HepG2 (cell line): ENCODE data around the gene NIPAL4. TPM values are rescaled to one million over a fixed set of nuclear protein-coding genes. Genes with fewer than 3 reads are reported as not detected.

Experiments
- ATAC-seq: fragments of 200-7000 bp; cut with Tn5 transposase; 3 replicates; pipeline ENCODE4 v1.9.1; 2020; ENCODE audit warnings: mild to moderate bottlenecking, moderate library complexity
- BruUV-seq: library from RNA; stranded (reverse); fragments of 400-500 nt; replicated peaks from 2 replicates; lab custom pipeline; 2021; lab: Mats Ljungman, UMichigan
- CTCF ChIA-PET: fragments of 300-600 bp; formaldehyde crosslinking; extraction: SDS; loops from one replicate; lab custom pipeline; 2021; ENCODE audit warnings: low total read pairs, inconsistent platforms, low intra/inter-chr PET ratio; lab: Yijun Ruan, JAX
- POLR2A ChIA-PET: fragments of 350-600 bp; sonication (Branson Sonifier 250); formaldehyde crosslinking; loops from one replicate; lab custom pipeline; 2020; ENCODE audit warnings: antibody characterized with exemption, inconsistent platforms; lab: Yijun Ruan, JAX
- DNase-seq: peaks from one replicate; pipeline ENCODE4 v3.0.0-alpha.2; 2015; ENCODE audit warnings: low spot score
- FAIRE-seq: peaks from 3 replicates; lab custom pipeline; 2011; peaks lifted over from hg19 to GRCh38; lab: Jason Lieb, UNC
- H2AFZ ChIP-seq: one replicate; pipeline ENCODE4 v1.6.1; 2011; ENCODE audit warnings: low read length, inconsistent platforms
- H3K27ac ChIP-seq: fragments of 300-600 bp; 3 replicates; pipeline ENCODE4 v1.8.0; 2011; ENCODE audit warnings: mixed run types, mild to moderate bottlenecking, mixed read lengths, low read length, inconsistent platforms; ENCODE audit not compliant: insufficient read depth; ENCODE audit errors: extremely low read length
- H3K27me3 ChIP-seq, 2 experiments: fragments of 200-600 bp in 1 of 2; 2 replicates in 1 of 2; 3 replicates in 1 of 2; pipeline versions ENCODE4 v1.6.0 to v1.8.0; 2011; ENCODE audit warnings: low read length in 2 of 2, mild to moderate bottlenecking in 2 of 2, moderate library complexity in 2 of 2, inconsistent platforms in 1 of 2; ENCODE audit not compliant: insufficient read depth in 2 of 2, control insufficient read depth in 1 of 2
- H3K36me3 ChIP-seq, 2 experiments: fragments of 200-600 bp in 1 of 2; replicated peaks in 1 of 2; 2 replicates in 1 of 2; 3 replicates in 1 of 2; pipeline versions ENCODE4 v1.5.1 to v1.8.0; 2011; ENCODE audit warnings: low read length in 2 of 2, inconsistent platforms in 1 of 2; ENCODE audit not compliant: insufficient read depth in 2 of 2, control insufficient read depth in 1 of 2
- H3K4me1 ChIP-seq: 2 replicates; pipeline ENCODE4 v1.5.1; 2012; ENCODE audit warnings: low read length, inconsistent platforms; ENCODE audit not compliant: insufficient read depth
- H3K4me2 ChIP-seq: 2 replicates; pipeline ENCODE4 v1.6.0; 2011; ENCODE audit warnings: low read depth, low read length, inconsistent platforms
- H3K4me3 ChIP-seq, 3 experiments: fragments of 200-600 bp in 1 of 3; sonication (generic), shearing (Covaris generic) in 1 of 3; replicated peaks in 1 of 3; 2 replicates each; pipeline ENCODE4 v1.5.1; 2011 to 2016; ENCODE audit warnings: low read length in 3 of 3, inconsistent platforms in 2 of 3, low read depth in 2 of 3, mild to moderate bottlenecking in 2 of 3, control low read depth in 1 of 3, mixed read lengths in 1 of 3; ENCODE audit not compliant: insufficient read depth in 1 of 3
- H3K79me2 ChIP-seq: one replicate; pipeline ENCODE4 v1.6.1; 2011; ENCODE audit warnings: low read length, inconsistent platforms; ENCODE audit not compliant: insufficient read depth
- H3K9ac ChIP-seq: 2 replicates; pipeline ENCODE4 v1.6.0; 2011; ENCODE audit warnings: mild to moderate bottlenecking, low read depth, low read length, inconsistent platforms; ENCODE audit not compliant: insufficient read depth
- H3K9me3 ChIP-seq: 2 replicates; pipeline ENCODE4 v1.5.1; 2012; ENCODE audit warnings: mild to moderate bottlenecking, low read length
- H4K20me1 ChIP-seq: 2 replicates; pipeline ENCODE4 v1.6.0; 2011; ENCODE audit warnings: inconsistent platforms, mild to moderate bottlenecking, low read length, moderate library complexity; ENCODE audit not compliant: insufficient read depth
- KMT2B ChIP-seq: IDR thresholded peaks from 2 replicates; pipeline ENCODE4 v1.6.1; 2016; ENCODE audit warnings: missing genetic modification reagents, missing compliant biosample characterization
- MAFF ChIP-seq: IDR thresholded peaks from 2 replicates; pipeline ENCODE4 v1.6.1; 2011; ENCODE audit warnings: low read depth, low read length, improper control_type of control experiment
- RARG ChIP-seq: sonication (generic); formaldehyde crosslinking; IDR thresholded peaks from 2 replicates; pipeline ENCODE4 v1.4.0; 2020; ENCODE audit warnings: low read depth, mild to moderate bottlenecking, missing genetic modification reagents
- TIGD3 ChIP-seq: sonication (generic); formaldehyde crosslinking; IDR thresholded peaks from 2 replicates; pipeline ENCODE4 v1.5.1; 2020; ENCODE audit warnings: mild to moderate bottlenecking, missing genetic modification reagents, borderline replicate concordance
- ZFYVE20 ChIP-seq: sonication (generic); formaldehyde crosslinking; IDR thresholded peaks from 2 replicates; pipeline ENCODE4 v1.8.0; 2023; ENCODE audit warnings: low read depth, mild to moderate bottlenecking, moderate library complexity, missing genetic modification reagents, borderline replicate concordance
- ZNF44 ChIP-seq: sonication (generic); formaldehyde crosslinking; IDR thresholded peaks from 2 replicates; pipeline ENCODE4 v1.5.1; 2020; ENCODE audit warnings: mild to moderate bottlenecking, missing genetic modification reagents
- ZNF562 ChIP-seq: sonication (generic); formaldehyde crosslinking; IDR thresholded peaks from 2 replicates; pipeline ENCODE4 v1.8.0; 2022; ENCODE audit warnings: missing genetic modification reagents, borderline replicate concordance
- ZNF563 ChIP-seq: sonication (generic); formaldehyde crosslinking; IDR thresholded peaks from 2 replicates; pipeline ENCODE4 v1.8.0; 2022; ENCODE audit warnings: mild to moderate bottlenecking, moderate library complexity, missing genetic modification reagents
- ZNF577 ChIP-seq: sonication (generic); formaldehyde crosslinking; IDR thresholded peaks from 2 replicates; pipeline ENCODE4 v1.4.0; 2020; ENCODE audit warnings: mild to moderate bottlenecking, low read depth, missing genetic modification reagents, borderline replicate concordance
- ZNF713 ChIP-seq: sonication (generic); formaldehyde crosslinking; IDR thresholded peaks from 2 replicates; pipeline ENCODE4 v1.4.0; 2020; ENCODE audit warnings: mild to moderate bottlenecking, missing genetic modification reagents
- WGBS: methylation state at CpG from one replicate; pipeline ENCODE4 v1.1.6; 2017; ENCODE audit warnings: low lambda C conversion rate; 5-methylcytosine and 5-hydroxymethylcytosine counted together
- in situ Hi-C: cut with HindIII; loops from 2 replicates; pipeline ENCODE4 v1.10.0; 2017; ENCODE audit warnings: low pct_unique_long_range_greater_than_20kb; ENCODE audit not compliant: extremely low pct_ligation_motif_present
- intact Hi-C: fragments of 100-400 bp; cut with micrococcal nuclease; formaldehyde crosslinking; loops from one replicate; pipeline ENCODE4 v1.10.0; 2022; ENCODE audit not compliant: unreplicated experiment
- polyA plus RNA-seq, 8 experiments: library from polyadenylated mRNA; depleted of rRNA in 3 of 8; stranded (reverse) in 7 of 8; unstranded in 1 of 8; fragments of >200 nt; fragmentation: Illumina TruSeq in 4 of 8; extraction: Trizol in 4 of 8; gene quantifications; 2 replicates each; pipeline versions ENCODE4 v1.2.1 to v1.2.3, GENCODE V29; 2011 to 2016; ENCODE audit warnings: low read depth in 4 of 8, missing spikeins in 1 of 8, mixed read lengths in 1 of 8; ENCODE audit not compliant: insufficient read depth in 1 of 8
- total RNA-seq, 5 experiments: library from RNA; depleted of rRNA; stranded (reverse); fragments of >200 nt; fragmentation: Illumina TruSeq; extraction: Trizol; gene quantifications; 2 replicates each; pipeline ENCODE4 v1.2.3, GENCODE V29; 2016; ENCODE audit warnings: low read depth in 1 of 5
- TF ChIP-seq, protein P1 (sequence below): sonication (generic); formaldehyde crosslinking; IDR thresholded peaks from 2 replicates; pipeline ENCODE4 v1.5.1; 2020; ENCODE audit warnings: mild to moderate bottlenecking, missing genetic modification reagents, borderline replicate concordance

NIPAL4 gene
- total and polyA plus RNA-seq, 2 of the 13 experiments (the other 11 are each of a cell fraction or from before 2014, with no cell fraction given): not detected

DNA sequence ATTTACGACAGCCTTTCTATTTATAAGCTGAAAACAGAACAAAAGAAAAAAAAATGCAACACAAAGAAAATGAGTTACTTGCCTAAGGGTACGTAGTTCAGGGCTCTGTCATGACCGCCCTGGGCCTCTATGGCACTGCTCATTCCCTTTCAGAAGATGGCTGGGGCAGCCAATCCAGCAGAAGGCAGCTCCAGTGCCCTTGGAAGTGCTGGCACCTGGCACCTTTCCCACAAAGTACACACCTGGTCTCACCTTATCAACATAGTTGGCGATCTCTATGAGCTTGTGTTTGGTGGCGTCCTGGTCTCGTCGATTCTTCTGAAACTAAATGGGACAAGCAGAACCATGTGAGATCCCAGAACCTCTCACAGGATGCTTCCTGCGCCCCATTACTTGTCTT lies 53.2 kb downstream of the NIPAL4 start:
- H3K27me3 ChIP-seq: no peaks in the 10 kb centered on the region
- in situ Hi-C loops (no loop called here), intact Hi-C loops (loop anchor here (2.0 kb wide), 1 partner anchor 16 kb away; no protein-coding TSS in a partner anchor)
- DNase-seq: no peak
- ChIA-PET CTCF (no interaction called here), POLR2A (no interaction called here)
- no peaks in the 10 kb centered on the region for H3K36me3 ChIP-seq
- H3K79me2 ChIP-seq: no peaks in the 10 kb centered on the region
- no peak for ATAC-seq
- H3K9me3 ChIP-seq: no peaks in the 10 kb centered on the region
- peaks cover 26% of the 10 kb centered on the region for H3K4me1 ChIP-seq
- H3K9ac ChIP-seq: no peak overlapping the region
- H2AFZ ChIP-seq: no peak overlapping the region
- TF ChIP-seq TIGD3 (CRISPR knock-in tag) (no peak), ZNF44 (CRISPR knock-in tag) (no peak), ZNF562 (CRISPR knock-in tag) (no peak), ZFYVE20 (CRISPR knock-in tag) (no peak), RARG (CRISPR knock-in tag) (no peak)
- no peak overlapping the region for H3K4me2 ChIP-seq
- H3K27ac ChIP-seq: no peak overlapping the region
- no peaks in the 10 kb centered on the region for H4K20me1 ChIP-seq
- BruUV-seq: no TSS peak
- WGBS: 76% methylated on average over 8 of the region's 8 CpGs
- no peak overlapping the region for H3K4me3 ChIP-seq
- no peak for FAIRE-seq

- peaks cover 26% of the 10 kb centered on the region for H3K4me1 ChIP-seq
- BruUV-seq: no TSS peak
- intact Hi-C loops: no loop called here
- no peaks in the 10 kb centered on the region for H3K36me3 ChIP-seq
- in situ Hi-C loops: no loop called here
- no peak overlapping the region for H3K27ac ChIP-seq
- no peak for FAIRE-seq
- H3K4me3 ChIP-seq: no peak overlapping the region
- H3K9me3 ChIP-seq: no peaks in the 10 kb centered on the region
- POLR2A ChIA-PET: no interaction called here
- H3K27me3 ChIP-seq: no peaks in the 10 kb centered on the region
- no peak overlapping the region for H3K9ac ChIP-seq
- no peak overlapping the region for H3K4me2 ChIP-seq
- WGBS: 96% methylated on average over 2 of the region's 2 CpGs
- DNase-seq: no peak
- CTCF ChIA-PET: no interaction called here
- H2AFZ ChIP-seq: no peak overlapping the region
- no peaks in the 10 kb centered on the region for H3K79me2 ChIP-seq
- ATAC-seq: no peak
- no peaks in the 10 kb centered on the region for H4K20me1 ChIP-seq
- no peak for TF ChIP-seq KMT2B (CRISPR knock-in tag)
- TF ChIP-seq, protein P1, sequence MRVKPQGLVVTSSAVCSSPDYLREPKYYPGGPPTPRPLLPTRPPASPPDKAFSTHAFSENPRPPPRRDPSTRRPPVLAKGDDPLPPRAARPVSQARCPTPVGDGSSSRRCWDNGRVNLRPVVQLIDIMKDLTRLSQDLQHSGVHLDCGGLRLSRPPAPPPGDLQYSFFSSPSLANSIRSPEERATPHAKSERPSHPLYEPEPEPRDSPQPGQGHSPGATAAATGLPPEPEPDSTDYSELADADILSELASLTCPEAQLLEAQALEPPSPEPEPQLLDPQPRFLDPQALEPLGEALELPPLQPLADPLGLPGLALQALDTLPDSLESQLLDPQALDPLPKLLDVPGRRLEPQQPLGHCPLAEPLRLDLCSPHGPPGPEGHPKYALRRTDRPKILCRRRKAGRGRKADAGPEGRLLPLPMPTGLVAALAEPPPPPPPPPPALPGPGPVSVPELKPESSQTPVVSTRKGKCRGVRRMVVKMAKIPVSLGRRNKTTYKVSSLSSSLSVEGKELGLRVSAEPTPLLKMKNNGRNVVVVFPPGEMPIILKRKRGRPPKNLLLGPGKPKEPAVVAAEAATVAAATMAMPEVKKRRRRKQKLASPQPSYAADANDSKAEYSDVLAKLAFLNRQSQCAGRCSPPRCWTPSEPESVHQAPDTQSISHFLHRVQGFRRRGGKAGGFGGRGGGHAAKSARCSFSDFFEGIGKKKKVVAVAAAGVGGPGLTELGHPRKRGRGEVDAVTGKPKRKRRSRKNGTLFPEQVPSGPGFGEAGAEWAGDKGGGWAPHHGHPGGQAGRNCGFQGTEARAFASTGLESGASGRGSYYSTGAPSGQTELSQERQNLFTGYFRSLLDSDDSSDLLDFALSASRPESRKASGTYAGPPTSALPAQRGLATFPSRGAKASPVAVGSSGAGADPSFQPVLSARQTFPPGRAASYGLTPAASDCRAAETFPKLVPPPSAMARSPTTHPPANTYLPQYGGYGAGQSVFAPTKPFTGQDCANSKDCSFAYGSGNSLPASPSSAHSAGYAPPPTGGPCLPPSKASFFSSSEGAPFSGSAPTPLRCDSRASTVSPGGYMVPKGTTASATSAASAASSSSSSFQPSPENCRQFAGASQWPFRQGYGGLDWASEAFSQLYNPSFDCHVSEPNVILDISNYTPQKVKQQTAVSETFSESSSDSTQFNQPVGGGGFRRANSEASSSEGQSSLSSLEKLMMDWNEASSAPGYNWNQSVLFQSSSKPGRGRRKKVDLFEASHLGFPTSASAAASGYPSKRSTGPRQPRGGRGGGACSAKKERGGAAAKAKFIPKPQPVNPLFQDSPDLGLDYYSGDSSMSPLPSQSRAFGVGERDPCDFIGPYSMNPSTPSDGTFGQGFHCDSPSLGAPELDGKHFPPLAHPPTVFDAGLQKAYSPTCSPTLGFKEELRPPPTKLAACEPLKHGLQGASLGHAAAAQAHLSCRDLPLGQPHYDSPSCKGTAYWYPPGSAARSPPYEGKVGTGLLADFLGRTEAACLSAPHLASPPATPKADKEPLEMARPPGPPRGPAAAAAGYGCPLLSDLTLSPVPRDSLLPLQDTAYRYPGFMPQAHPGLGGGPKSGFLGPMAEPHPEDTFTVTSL (CRISPR knock-in tag): no peak
- no peak for TF ChIP-seq ZNF713
- TF ChIP-seq ZNF563 (CRISPR knock-in tag): no peak
- TF ChIP-seq ZNF577: no peak
- TF ChIP-seq MAFF: no peak
Measured at GRCh38 chr5:157514974-157515373, 55.0 kb downstream of the NIPAL4 start.
